Measurements from ENCODE around the gene SNX9.
"Not testable (repeated sequence)": the region's sequence is repeated elsewhere in the genome, so short reads cannot be mapped to it uniquely, and the experiment has no call there.

Gene SNX9

DNA sequence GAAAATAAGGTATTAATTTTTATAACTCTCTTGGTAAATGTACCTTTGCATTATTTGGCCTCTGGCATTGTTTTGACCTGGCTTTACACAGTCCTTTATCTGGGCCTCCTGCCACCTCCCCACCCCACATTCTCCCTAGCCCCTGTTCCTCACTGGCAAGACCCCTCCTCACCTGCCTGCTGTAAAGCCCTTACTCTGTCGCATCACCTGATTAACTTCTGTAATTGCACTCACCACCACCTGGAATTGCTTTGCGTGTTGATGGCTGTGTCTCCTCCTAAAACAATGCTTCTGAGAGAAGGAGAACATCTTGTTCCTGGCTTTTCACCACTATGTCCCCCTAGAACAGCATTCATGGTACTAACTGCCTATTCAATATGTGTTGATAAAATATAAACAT, 24.8 kb downstream of the SNX9 start:
- H3K27me3 ChIP-seq (ENCODE audit: control insufficient read depth, insufficient read depth, low read length), result no peaks in the 10 kb centered on the region
- no peaks in the 10 kb centered on the region for H3K36me3 ChIP-seq (ENCODE audit: control insufficient read depth, insufficient read depth, low read length)
- H3K27ac ChIP-seq (ENCODE audit: low read depth, low read length), result no peak overlapping the region
- H3K4me3 ChIP-seq (ENCODE audit: low read depth, low read length), result no peak overlapping the region
- H3K9ac ChIP-seq (ENCODE audit: low read length), result no peak overlapping the region
- peaks cover 18% of the 10 kb centered on the region for H3K4me1 ChIP-seq (ENCODE audit: control insufficient read depth, insufficient read depth, low read length)
- peaks cover 5% of the 10 kb centered on the region for H3K9me3 ChIP-seq (ENCODE audit: control insufficient read depth, insufficient read depth, low read depth, low read length)

DNA sequence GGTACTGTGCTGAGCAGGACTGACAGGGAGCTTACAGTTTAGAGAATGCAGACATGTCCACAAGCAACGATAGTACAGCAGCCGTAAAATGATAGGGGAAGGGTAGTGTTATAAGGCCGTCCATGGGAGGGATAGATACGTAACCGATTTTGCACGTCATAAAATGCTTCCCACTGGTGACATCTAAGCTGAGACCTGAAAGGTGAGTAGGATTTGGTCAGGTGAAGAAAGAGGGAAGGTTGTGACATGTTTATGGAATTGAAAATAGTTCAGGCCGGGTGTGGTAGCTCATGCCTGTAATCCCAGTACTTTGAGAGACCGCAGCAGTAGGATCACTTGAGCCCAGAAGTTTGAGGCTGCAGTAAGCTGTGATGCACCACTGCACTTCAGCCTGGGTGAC, 25.6 kb downstream of the SNX9 start:
- no peaks in the 10 kb centered on the region for H3K36me3 ChIP-seq (ENCODE audit: control insufficient read depth, insufficient read depth, low read length)
- H3K4me3 ChIP-seq (ENCODE audit: low read depth, low read length), result no peak overlapping the region
- no peak overlapping the region for H3K9ac ChIP-seq (ENCODE audit: low read length)
- H3K4me1 ChIP-seq (ENCODE audit: control insufficient read depth, insufficient read depth, low read length), result peaks cover 18% of the 10 kb centered on the region
- H3K27me3 ChIP-seq (ENCODE audit: control insufficient read depth, insufficient read depth, low read length), result no peaks in the 10 kb centered on the region
- H3K9me3 ChIP-seq (ENCODE audit: control insufficient read depth, insufficient read depth, low read depth, low read length), result peaks cover 9% of the 10 kb centered on the region
- no peak overlapping the region for H3K27ac ChIP-seq (ENCODE audit: low read depth, low read length)

DNA sequence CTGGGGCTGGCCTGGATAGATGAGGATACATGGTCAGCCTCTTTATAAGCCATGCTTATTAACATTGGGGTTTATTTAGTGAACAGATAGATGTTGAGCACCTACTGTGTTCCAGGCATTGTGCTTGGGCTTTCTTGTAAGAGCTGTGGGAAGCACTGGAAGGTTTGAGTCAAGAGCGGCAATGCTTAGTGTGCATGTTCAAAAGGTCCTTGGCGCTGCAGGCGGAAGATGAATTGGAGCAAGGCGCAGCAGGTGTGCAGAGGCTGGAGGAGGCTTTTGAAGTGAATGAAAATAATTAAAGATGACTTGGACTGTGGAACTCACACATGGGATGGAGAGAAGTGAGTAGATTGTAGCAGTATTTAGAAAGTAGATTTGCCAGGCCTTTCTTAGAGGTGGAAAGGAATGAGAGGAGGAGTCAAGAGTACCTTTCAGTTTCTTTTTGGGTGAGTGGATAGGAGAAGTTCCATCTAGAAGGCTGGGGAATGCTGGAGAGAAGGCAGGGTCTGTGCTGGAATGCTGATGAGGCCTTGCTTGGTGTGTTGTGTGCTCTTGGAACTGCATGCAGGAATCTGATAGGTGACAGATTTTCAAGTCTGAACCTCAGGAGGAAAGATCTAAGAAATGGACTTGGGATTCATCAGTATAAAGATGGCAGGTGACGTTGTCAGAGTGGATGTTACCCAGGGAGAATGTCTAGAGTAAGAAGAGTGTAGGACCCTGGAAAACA, 26.4 kb downstream of the SNX9 start:
- H3K9ac ChIP-seq (ENCODE audit: low read length), result no peak overlapping the region
- H3K9me3 ChIP-seq (ENCODE audit: control insufficient read depth, insufficient read depth, low read depth, low read length), result peaks cover 9% of the 10 kb centered on the region
- no peak overlapping the region for H3K4me3 ChIP-seq (ENCODE audit: low read depth, low read length)
- no peaks in the 10 kb centered on the region for H3K27me3 ChIP-seq (ENCODE audit: control insufficient read depth, insufficient read depth, low read length)
- no peak overlapping the region for H3K27ac ChIP-seq (ENCODE audit: low read depth, low read length)
- H3K4me1 ChIP-seq (ENCODE audit: control insufficient read depth, insufficient read depth, low read length), result peaks cover 18% of the 10 kb centered on the region
- no peaks in the 10 kb centered on the region for H3K36me3 ChIP-seq (ENCODE audit: control insufficient read depth, insufficient read depth, low read length)

DNA sequence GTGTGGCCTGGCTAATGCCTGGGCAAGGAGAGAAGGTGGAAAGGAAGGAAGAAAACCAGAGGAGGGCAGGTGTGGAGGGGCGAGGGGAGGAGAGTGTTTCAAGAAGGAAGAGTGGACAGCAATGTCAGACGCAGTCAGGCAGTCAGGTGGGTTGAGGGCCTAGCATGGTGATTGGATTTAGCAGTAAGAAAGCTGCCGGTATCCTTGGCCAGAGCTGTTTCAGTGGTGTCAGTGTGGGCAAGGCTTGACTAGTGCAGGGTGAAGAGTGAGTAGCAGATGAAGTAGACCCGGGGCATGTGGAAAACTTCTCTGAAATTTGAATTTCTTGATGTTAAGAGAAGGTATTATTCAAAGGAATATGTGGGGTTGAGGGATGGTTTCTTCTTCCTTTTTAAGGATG, 27.0 kb downstream of the SNX9 start:
- no peak overlapping the region for H3K27ac ChIP-seq (ENCODE audit: low read depth, low read length)
- H3K4me3 ChIP-seq (ENCODE audit: low read depth, low read length), result no peak overlapping the region
- H3K4me1 ChIP-seq (ENCODE audit: control insufficient read depth, insufficient read depth, low read length), result peaks cover 18% of the 10 kb centered on the region
- peaks cover 9% of the 10 kb centered on the region for H3K9me3 ChIP-seq (ENCODE audit: control insufficient read depth, insufficient read depth, low read depth, low read length)
- H3K36me3 ChIP-seq (ENCODE audit: control insufficient read depth, insufficient read depth, low read length), result no peaks in the 10 kb centered on the region
- no peak overlapping the region for H3K9ac ChIP-seq (ENCODE audit: low read length)
- H3K27me3 ChIP-seq (ENCODE audit: control insufficient read depth, insufficient read depth, low read length), result no peaks in the 10 kb centered on the region

DNA sequence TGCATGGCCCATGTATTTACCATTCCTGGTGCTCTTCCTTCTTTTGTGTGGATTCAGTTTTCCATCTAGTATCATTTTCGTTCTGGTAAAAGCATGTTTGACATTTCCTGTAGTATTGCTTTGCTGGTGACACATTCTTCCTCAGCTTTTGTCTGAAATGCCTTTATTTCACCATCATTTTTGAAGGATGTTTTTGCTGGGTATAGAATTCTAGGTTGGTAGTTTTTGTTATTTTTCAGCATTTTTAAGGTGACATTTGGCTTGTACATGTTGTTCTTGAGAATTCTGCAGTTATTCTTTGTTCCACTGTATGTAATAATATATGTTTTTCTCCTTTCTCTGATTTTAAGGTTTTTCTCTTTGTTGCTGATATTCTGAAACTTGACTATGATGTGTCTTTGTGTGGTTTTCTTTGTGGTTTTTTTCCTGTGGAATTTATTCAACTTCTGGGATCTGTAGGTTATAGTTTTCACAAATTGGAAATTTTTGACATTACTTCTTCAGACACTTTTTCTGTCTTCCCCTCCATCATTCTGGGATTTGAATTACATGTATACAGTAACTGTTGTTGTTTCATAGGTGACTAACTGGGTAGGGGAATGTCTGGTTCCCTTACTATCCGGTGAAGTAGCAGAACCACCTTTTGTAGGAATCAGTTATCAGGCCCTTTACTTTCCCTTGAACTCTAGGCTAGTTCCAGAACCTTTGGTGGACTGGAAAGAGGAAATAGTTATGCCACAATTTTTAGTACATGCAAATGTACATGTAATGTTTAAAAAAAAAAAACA, 30.2 kb downstream of the SNX9 start:
- no peaks in the 10 kb centered on the region for H3K36me3 ChIP-seq (ENCODE audit: control insufficient read depth, insufficient read depth, low read length)
- no peak overlapping the region for H3K9ac ChIP-seq (ENCODE audit: low read length)
- H3K27ac ChIP-seq (ENCODE audit: low read depth, low read length), result no peak overlapping the region
- H3K9me3 ChIP-seq (ENCODE audit: control insufficient read depth, insufficient read depth, low read depth, low read length), result peaks cover 9% of the 10 kb centered on the region
- peaks cover 10% of the 10 kb centered on the region for H3K4me1 ChIP-seq (ENCODE audit: control insufficient read depth, insufficient read depth, low read length)
- H3K27me3 ChIP-seq (ENCODE audit: control insufficient read depth, insufficient read depth, low read length), result no peaks in the 10 kb centered on the region
- H3K4me3 ChIP-seq (ENCODE audit: low read depth, low read length), result no peak overlapping the region

DNA sequence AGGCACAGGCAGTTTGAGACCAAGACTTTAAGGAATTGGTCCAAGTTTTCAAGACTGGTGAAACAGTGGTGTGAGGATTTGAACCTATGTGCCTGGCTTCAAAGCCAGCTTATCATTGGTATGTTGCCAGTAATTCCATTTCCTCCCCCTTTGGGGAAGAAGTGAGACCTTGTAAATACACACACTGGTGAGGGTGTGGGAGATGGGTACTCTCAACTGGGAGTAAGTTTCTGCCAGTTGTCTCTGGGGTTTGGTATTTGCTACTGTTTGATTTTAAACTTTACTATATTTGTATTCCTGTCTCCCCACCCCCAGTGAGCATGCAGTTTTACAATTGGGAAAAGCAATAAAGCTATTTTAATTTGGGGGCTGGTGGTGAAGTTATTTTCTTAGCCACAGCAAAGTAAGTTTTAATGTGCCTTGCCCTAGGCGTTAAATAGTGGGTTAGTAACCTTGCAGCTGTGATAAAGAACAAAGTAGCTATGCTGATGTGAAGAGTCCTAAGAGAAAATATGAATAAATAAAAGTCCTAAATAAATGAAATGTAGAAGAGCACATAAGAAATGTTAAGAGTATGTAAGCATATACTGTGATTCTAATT, 31.0 kb downstream of the SNX9 start:
- Histone ChIP-seq H3K4me3 (ENCODE audit: low read depth, low read length) (no peak overlapping the region), H3K9me3 (ENCODE audit: control insufficient read depth, insufficient read depth, low read depth, low read length) (peaks cover 9% of the 10 kb centered on the region), H3K9ac (ENCODE audit: low read length) (no peak overlapping the region), H3K36me3 (ENCODE audit: control insufficient read depth, insufficient read depth, low read length) (no peaks in the 10 kb centered on the region), H3K27me3 (ENCODE audit: control insufficient read depth, insufficient read depth, low read length) (no peaks in the 10 kb centered on the region), H3K4me1 (ENCODE audit: control insufficient read depth, insufficient read depth, low read length) (peaks cover 9% of the 10 kb centered on the region), H3K27ac (ENCODE audit: low read depth, low read length) (no peak overlapping the region)

DNA sequence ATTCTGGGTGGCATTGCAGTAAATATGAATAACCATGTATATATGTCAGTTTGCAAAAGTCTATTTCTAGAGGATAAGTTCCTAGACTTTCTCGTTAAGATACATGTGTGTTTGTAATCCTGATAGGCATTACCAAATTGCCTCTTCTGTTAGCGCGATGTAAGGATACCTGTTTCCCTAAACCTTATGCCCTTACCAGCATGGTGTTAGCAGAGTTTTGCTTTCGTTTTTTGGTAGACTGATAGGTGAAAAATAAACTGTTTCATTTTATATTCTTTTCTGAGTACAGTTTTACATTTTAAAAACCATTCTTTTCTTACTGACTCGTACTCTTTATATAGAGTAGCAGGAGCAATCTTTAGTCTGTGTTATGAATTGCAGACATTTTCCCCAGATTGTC, 32.3 kb downstream of the SNX9 start:
- H3K9me3 ChIP-seq (ENCODE audit: control insufficient read depth, insufficient read depth, low read depth, low read length), result peaks cover 9% of the 10 kb centered on the region
- peaks cover 9% of the 10 kb centered on the region for H3K4me1 ChIP-seq (ENCODE audit: control insufficient read depth, insufficient read depth, low read length)
- no peaks in the 10 kb centered on the region for H3K36me3 ChIP-seq (ENCODE audit: control insufficient read depth, insufficient read depth, low read length)
- no peak overlapping the region for H3K27ac ChIP-seq (ENCODE audit: low read depth, low read length)
- H3K4me3 ChIP-seq (ENCODE audit: low read depth, low read length), result no peak overlapping the region
- no peak overlapping the region for H3K9ac ChIP-seq (ENCODE audit: low read length)
- no peaks in the 10 kb centered on the region for H3K27me3 ChIP-seq (ENCODE audit: control insufficient read depth, insufficient read depth, low read length)

DNA sequence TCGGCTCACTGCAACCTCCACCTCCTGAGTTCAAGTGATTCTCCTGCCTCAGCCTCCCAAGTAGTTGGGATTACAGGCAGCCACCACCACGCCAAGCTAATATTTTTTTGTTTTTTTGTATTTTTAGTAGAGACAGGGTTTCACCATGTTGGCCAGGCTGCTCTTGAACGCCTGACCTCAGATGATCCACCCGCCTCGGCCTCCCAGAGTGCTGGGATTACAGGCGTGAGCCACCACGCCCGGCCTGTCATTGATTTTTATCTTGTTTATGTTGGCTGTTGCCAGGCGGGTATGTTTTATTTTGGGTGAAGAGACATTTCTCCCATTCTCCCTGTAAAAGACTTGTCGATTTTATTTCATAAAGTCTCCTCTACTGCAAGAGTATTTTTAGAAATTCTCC, 32.8 kb downstream of the SNX9 start:
- H3K36me3 ChIP-seq (ENCODE audit: control insufficient read depth, insufficient read depth, low read length); H3K9ac ChIP-seq (ENCODE audit: low read length); H3K9me3 ChIP-seq (ENCODE audit: control insufficient read depth, insufficient read depth, low read depth, low read length); H3K27ac ChIP-seq (ENCODE audit: low read depth, low read length); H3K27me3 ChIP-seq (ENCODE audit: control insufficient read depth, insufficient read depth, low read length); H3K4me3 ChIP-seq (ENCODE audit: low read depth, low read length): not testable (repeated sequence)
- peaks cover 14% of the 10 kb centered on the region for H3K4me1 ChIP-seq (ENCODE audit: control insufficient read depth, insufficient read depth, low read length)

DNA sequence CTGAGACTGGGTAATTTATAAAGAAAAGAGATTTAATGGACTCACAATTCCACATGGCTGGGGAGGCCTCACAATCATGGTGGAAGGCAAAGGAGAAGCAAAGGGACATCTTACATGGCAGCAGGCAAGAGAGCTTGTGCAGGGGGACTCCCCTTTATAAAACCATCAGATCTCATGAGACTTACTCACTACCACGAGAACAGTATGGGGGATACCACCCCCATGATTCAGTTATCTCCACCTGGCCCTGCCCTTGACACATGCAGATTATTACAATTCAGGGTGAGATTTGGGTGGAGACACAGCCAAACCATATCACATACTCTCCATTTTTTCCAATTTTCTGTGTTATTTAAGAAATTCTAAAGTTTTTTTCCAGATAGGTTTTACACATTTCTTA, 35.6 kb downstream of the SNX9 start:
- not testable (repeated sequence) for H3K27me3 ChIP-seq (ENCODE audit: control insufficient read depth, insufficient read depth, low read length); H3K36me3 ChIP-seq (ENCODE audit: control insufficient read depth, insufficient read depth, low read length); H3K9ac ChIP-seq (ENCODE audit: low read length); H3K4me3 ChIP-seq (ENCODE audit: low read depth, low read length); H3K27ac ChIP-seq (ENCODE audit: low read depth, low read length); H3K9me3 ChIP-seq (ENCODE audit: control insufficient read depth, insufficient read depth, low read depth, low read length)
- peaks cover 24% of the 10 kb centered on the region for H3K4me1 ChIP-seq (ENCODE audit: control insufficient read depth, insufficient read depth, low read length)

DNA sequence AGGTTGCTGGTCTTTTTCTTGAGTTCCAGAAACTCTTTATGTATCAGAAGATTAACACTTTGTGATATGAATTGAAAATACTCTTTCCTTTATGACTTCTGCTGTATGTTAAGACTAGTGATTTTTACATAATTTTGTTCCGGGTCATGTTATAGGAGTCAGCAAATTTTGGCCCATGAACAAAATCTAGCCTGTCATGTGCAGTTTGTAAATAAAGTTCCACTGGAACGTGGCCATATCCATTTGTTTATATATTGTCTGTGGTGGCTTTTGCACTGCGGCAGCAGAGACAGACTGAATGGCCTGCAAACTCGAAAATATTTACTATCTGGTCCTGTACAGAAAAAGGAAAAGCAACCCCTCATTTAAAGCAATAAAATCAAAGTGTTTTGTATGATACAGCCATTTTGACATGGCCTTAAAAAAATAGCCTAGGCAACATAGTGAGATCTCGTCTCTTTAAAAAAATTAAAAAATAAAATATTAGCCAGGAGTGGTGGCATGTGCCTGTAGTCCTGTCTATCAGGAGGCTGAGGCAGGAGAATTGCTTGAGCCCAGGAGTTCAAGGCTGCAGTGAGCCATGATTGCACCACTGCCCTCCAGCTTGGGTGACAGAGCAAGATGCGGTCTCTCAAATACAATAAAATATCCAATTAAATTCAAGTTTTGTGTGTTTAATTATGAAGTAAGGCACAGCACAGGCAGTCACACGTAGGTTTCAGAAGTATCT, 36.9 kb downstream of the SNX9 start:
- H3K27me3 ChIP-seq (ENCODE audit: control insufficient read depth, insufficient read depth, low read length), result no peaks in the 10 kb centered on the region
- no peaks in the 10 kb centered on the region; the same call in 1 of the 2 replicates for H3K9me3 ChIP-seq (ENCODE audit: control insufficient read depth, insufficient read depth, low read depth, low read length)
- no peaks in the 10 kb centered on the region for H3K36me3 ChIP-seq (ENCODE audit: control insufficient read depth, insufficient read depth, low read length)
- no peak overlapping the region for H3K27ac ChIP-seq (ENCODE audit: low read depth, low read length)
- H3K9ac ChIP-seq (ENCODE audit: low read length), result no peak overlapping the region
- H3K4me1 ChIP-seq (ENCODE audit: control insufficient read depth, insufficient read depth, low read length), result peaks cover 24% of the 10 kb centered on the region
- no peak overlapping the region for H3K4me3 ChIP-seq (ENCODE audit: low read depth, low read length)
